ENCODE measurements around the gene MINK1.
"Not testable (repeated sequence)": the region's sequence is repeated elsewhere in the genome, so short reads cannot be mapped to it uniquely, and the experiment has no call there.

The MINK1 gene

GRCh38 chr17:4850246-4850645 lies 17.1 kb downstream of the MINK1 start:
- no peak for DNase-seq

- no peak for DNase-seq
Measured at GRCh38 chr17:4851084-4851483, 17.9 kb downstream of the MINK1 start.

- DNase-seq = peak; percentile 6 to 50
Measured at GRCh38 chr17:4852567-4853207, 19.5 kb downstream of the MINK1 start.

GRCh38 chr17:4853208-4853671 lies 20.1 kb downstream of the MINK1 start:
- peak; percentile 14 to 55 for DNase-seq

GRCh38 chr17:4854111-4854681 lies 21.1 kb downstream of the MINK1 start:
- DNase-seq = no peak

- no peak for DNase-seq
Measured at GRCh38 chr17:4856271-4856936, 23.3 kb downstream of the MINK1 start.

- DNase-seq = no peak
Measured at GRCh38 chr17:4856937-4857314, 23.8 kb downstream of the MINK1 start.

GRCh38 chr17:4857347-4857746 lies 24.2 kb downstream of the MINK1 start:
- DNase-seq = not testable (repeated sequence)

- no peak for DNase-seq
Measured at GRCh38 chr17:4858068-4858881, 25.1 kb downstream of the MINK1 start.

GRCh38 chr17:4858882-4859260 lies 25.7 kb downstream of the MINK1 start:
- DNase-seq = no peak

GRCh38 chr17:4859816-4860625 lies 26.9 kb downstream of the MINK1 start:
- DNase-seq = no peak

GRCh38 chr17:4860651-4861050 lies 27.5 kb downstream of the MINK1 start:
- no peak for DNase-seq

- DNase-seq = no peak
Measured at GRCh38 chr17:4861052-4861451, 27.9 kb downstream of the MINK1 start.

- DNase-seq = no peak
Measured at GRCh38 chr17:4862720-4863119, 29.6 kb downstream of the MINK1 start.

GRCh38 chr17:4863321-4863720 lies 30.2 kb downstream of the MINK1 start:
- no peak for DNase-seq

GRCh38 chr17:4867535-4867934 lies 34.4 kb downstream of the MINK1 start:
- not testable (repeated sequence) for DNase-seq

GRCh38 chr17:4869058-4869998 lies 36.2 kb downstream of the MINK1 start:
- DNase-seq = not testable (repeated sequence)

GRCh38 chr17:4870855-4871254 lies 37.7 kb downstream of the MINK1 start:
- no peak for DNase-seq

- no peak for DNase-seq
Measured at GRCh38 chr17:4872786-4873185, 39.6 kb downstream of the MINK1 start.

GRCh38 chr17:4877089-4877488 lies 43.9 kb downstream of the MINK1 start:
- DNase-seq = no peak

- no peak for DNase-seq
Measured at GRCh38 chr17:4879601-4880000, 46.5 kb downstream of the MINK1 start.

Data from CD4-positive, alpha-beta T cell treated with Interferon alpha-2 for 1 hour (primary cell).